Rectal smooth muscle tissue (tissue), 1 donor: ENCODE data around the gene TOB1.

ENCODE experiments used
- H3K27ac ChIP-seq: one replicate; pipeline ENCODE4 v1.7.0; 2013; ENCODE audit warnings: low read depth, low read length, inconsistent platforms
- H3K27me3 ChIP-seq: one replicate; pipeline ENCODE4 v1.7.0; 2013; ENCODE audit warnings: low read length; ENCODE audit not compliant: control insufficient read depth, insufficient read depth
- H3K36me3 ChIP-seq: one replicate; pipeline ENCODE4 v1.7.0; 2013; ENCODE audit warnings: low read length; ENCODE audit not compliant: control insufficient read depth, insufficient read depth
- H3K4me1 ChIP-seq: one replicate; pipeline ENCODE4 v1.7.0; 2013; ENCODE audit warnings: low read length; ENCODE audit not compliant: control insufficient read depth, insufficient read depth
- H3K4me3 ChIP-seq: one replicate; pipeline ENCODE4 v1.7.0; 2013; ENCODE audit warnings: low read length
- H3K9ac ChIP-seq: one replicate; pipeline ENCODE4 v1.7.0; 2013; ENCODE audit warnings: low read length

TOB1 gene

DNA sequence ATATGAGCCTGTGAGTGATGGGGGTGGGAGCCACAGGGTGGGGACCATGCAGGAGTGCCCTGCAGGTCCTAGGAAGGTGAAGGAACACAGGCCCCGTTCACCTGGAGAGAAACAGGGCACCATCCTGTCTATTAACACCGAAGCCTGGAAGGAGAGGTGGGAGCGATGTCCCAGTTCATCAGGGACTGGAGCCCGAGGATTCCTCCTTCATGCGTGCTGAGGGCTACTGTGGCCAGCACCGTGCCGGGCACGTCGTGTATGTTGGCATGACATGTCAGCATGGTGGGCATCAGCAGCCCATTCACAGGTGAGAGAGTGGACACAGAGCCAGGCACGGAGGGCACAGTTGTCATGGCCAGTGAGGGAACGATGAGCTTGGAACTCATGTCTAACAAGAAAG lies 29.3 kb downstream of the TOB1 start:
- H3K27me3 ChIP-seq = no peaks in the 10 kb centered on the region
- no peak overlapping the region for H3K9ac ChIP-seq
- H3K4me3 ChIP-seq = no peak overlapping the region
- peaks cover 4% of the 10 kb centered on the region for H3K4me1 ChIP-seq
- H3K36me3 ChIP-seq = no peaks in the 10 kb centered on the region
- no peak overlapping the region for H3K27ac ChIP-seq

DNA sequence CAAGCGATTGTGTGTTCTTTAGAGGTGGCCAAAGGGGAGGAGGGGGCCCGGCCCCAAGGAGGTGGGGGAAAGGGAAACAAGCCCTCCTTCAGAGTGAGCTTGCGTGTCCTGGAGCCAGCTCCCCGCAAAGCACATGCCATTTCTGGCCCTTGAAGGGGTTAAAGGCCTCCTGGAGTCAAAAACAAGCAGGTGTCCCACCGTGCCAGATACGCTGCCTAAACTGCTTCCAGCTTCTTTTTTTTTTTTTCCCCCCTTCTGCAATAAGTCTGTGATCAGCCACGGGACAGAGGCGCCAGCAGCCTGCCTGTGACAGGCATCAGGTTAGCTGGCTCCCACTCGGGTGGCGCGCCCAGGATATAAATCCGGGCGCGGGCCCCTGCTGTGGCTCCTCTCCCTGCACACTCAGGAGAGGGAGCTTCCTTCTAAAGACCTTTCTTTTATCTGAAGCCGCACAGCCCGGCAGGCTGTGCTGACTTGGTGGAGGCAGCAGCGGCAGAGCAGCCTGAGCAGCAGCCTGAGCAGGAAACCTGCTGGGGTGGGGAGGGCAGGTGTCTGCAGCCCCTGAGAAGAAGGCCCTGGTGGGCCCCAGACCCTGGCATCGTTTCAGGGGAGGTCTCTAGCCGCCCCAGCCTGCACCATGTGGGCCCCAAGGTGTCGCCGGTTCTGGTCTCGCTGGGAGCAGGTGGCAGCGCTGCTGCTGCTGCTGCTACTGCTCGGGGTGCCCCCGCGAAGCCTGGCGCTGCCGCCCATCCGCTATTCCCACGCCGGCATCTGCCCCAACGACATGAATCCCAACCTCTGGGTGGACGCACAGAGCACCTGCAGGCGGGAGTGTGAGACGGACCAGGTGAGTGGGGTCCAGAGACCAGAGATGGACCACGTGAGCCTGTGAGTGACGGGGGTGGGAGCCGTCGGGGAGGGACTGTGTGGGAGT lies 30.6 kb downstream of the TOB1 start, which contains the start of gene WFIKKN2:
WFIKKN2 (plus strand) TSS at position 286 of the 934 bp plus-strand sequence; CDS start at position 638, 352 bp downstream.
- Histone ChIP-seq H3K9ac (no peak within 1 kb of the TSS), H3K4me3 (peak within 1 kb of the TSS; percentile 32), H3K27ac (no peak within 1 kb of the TSS), H3K4me1 (peaks cover 4% of the 10 kb centered on the region), H3K27me3 (no peaks in the 10 kb centered on the region), H3K36me3 (no peaks in the 10 kb centered on the region)

DNA sequence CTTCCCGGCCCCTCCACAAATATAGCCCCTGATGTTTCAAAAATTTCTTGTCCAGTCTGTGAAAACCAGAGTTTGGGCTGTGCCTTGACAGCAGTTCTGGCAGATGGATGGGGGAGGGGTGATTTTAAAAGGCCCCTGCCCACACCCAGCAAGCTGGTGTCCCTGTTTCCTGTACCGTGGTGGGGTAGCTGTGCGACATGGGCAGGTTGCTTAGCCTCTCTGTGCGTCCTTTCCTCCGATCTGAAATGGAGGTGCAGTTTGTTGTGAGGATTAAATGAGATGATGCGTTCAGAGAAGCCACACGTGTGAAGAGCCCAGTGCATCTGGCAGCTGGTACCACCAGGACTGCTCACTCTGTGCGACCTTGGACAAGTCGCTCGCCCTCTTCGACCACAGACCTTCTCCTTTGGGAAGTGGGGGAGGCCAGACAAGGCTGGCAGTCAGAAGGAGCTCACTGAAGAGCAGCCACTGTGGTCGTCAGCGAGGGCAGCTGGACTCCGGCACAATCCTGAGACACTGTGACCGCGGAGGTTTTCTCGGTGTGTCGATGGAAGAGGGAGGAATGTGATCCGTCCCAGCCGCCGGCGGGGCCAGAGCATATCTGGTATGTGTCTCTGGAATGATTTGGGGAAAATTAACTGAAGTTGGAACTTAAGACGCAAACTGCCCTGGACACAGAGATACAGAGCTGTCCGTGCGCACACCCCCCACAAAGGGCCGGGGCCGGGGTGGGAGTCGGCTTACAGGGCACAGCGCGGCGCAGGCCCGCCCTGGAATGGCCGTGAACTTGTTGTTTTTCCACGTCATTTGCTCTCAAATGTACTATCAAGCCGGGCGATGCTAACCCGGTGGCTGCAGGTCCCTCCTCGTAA lies 31.5 kb downstream of the TOB1 start:
- H3K9ac ChIP-seq = no peak overlapping the region
- no peak overlapping the region for H3K27ac ChIP-seq
- H3K4me1 ChIP-seq = peaks cover 4% of the 10 kb centered on the region
- H3K27me3 ChIP-seq = no peaks in the 10 kb centered on the region
- H3K4me3 ChIP-seq = peak overlapping the region; percentile 32
- H3K36me3 ChIP-seq = no peaks in the 10 kb centered on the region

DNA sequence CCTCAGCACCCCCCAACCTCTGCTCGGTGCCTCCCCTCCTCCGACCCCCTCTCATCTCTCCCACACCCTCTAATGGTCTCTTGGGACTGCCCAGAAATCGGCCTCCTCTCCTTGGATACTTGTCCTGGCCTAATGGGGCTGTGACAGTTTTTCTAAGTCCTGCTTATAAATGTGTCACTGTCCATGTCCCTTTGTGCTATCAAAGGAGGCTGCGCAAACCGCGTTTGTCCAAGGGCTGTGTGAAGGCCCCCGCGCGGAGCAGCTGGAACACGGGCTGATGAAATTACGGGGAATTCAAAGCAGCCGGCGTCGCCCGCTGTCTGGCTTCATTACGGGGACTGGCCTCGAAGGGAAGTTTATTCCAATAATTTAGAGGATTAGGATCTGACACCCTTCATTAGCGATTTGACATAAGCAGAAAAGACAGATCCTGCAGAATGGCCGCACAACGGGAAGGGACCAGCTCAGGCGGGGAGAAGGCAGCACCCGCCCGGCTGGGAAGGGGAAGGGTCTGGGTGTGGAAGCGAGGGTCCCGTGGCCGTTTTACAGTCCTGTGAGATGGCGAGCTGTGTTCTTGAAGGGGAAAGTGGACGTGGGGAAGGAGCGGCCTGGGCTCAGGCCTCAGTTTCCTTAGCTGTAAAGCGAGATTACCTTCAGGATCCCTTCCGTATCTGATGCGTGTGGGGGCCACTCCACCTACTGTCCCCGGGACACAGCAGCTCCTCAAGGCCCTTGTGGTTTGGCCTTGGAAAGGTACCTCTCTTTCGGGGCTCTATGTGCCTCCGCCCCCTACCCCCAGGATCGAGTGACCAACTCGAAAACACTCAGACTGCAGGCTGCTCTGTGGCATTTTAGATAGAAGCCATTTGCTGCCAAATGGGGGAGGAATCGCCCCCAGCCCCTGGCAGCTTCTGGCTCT lies 32.4 kb downstream of the TOB1 start:
- no peaks in the 10 kb centered on the region for H3K27me3 ChIP-seq
- H3K27ac ChIP-seq = no peak overlapping the region
- no peak overlapping the region for H3K4me3 ChIP-seq
- peaks cover 4% of the 10 kb centered on the region for H3K4me1 ChIP-seq
- H3K9ac ChIP-seq = no peak overlapping the region
- H3K36me3 ChIP-seq = no peaks in the 10 kb centered on the region

DNA sequence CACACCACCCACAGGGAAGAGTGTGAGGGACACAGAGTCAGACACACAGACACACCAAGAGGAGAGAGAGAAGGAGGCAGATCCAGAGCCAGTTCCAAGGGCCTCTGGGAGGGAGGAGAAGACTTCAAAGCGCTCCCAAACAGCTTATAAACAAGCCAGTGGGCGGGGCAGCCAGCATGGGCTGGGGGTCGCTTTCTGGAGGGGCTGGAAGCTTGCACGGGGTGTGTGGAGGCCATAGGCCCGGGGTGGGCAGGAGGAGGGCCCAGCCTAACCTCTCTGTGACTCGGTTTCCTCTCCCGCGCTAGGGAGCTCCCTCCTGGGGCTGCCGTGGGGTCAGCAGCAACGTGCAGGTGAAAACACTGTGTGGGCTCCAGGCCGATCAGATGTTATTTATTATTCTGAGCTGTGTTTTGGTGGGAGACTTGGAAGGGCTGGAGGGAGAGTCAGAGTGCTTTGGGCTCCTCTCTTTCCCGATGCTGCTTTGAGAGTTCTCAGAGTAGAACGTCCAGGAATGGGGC lies 33.2 kb downstream of the TOB1 start:
- Histone ChIP-seq H3K4me3 (no peak overlapping the region), H3K9ac (no peak overlapping the region), H3K4me1 (peaks cover 4% of the 10 kb centered on the region), H3K36me3 (no peaks in the 10 kb centered on the region), H3K27me3 (no peaks in the 10 kb centered on the region), H3K27ac (no peak overlapping the region)

DNA sequence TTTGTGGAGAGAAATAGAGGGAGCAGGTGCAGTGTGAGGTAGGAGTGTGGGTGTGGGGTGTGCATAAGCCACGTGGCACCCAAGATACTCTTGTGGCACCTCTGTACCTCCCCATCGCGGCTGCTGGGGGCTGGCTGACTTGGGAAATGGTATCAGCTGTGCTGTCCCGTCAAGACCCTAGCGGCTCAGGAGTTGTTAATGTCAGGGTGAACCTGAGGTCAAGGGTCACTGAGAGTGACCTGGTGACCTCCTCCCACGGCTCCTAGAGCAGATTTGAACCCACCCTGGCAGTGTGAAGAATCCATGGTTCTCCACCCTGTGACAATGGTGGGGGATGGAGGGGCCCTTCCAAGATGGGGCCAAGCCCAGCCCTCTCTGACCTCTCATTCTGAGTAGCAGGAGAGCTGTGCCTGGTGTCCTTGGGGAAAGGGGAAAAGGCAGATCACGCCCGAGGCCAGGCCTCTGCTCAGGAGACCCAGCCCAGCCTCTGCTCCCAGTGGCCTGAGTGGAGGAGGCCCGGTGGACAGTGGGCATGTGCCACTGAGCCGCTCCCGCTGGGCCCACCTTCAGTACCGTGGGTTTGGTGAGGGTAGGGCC lies 33.8 kb downstream of the TOB1 start:
- Histone ChIP-seq H3K4me3 (no peak overlapping the region), H3K36me3 (no peaks in the 10 kb centered on the region), H3K4me1 (peaks cover 4% of the 10 kb centered on the region), H3K9ac (no peak overlapping the region), H3K27ac (no peak overlapping the region), H3K27me3 (no peaks in the 10 kb centered on the region)

DNA sequence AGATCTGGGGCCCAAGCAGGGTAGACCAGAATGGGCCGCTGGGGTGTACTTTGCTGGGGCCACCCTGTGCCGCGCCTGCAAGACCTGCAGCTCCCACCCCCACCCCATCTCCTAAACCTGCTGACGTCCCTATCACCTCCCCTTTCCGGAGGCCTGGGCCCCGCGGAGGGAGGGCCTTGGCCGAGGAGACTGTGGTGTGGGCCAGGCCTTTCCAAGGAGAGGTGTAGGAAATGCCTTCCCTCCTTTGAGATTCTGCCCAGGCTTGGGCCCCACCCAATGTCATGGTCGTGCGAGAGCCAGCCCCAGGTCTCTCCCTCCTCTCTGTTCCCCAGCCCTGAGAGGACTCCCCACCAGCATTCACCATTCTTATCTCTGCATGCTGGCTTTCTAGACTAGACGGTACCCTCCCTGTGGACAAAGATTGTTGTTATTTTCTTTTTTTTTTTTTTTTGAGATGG lies 34.7 kb downstream of the TOB1 start:
- Histone ChIP-seq H3K9ac (no peak overlapping the region), H3K27ac (no peak overlapping the region), H3K36me3 (no peaks in the 10 kb centered on the region), H3K27me3 (no peaks in the 10 kb centered on the region), H3K4me1 (peaks cover 4% of the 10 kb centered on the region), H3K4me3 (no peak overlapping the region)

DNA sequence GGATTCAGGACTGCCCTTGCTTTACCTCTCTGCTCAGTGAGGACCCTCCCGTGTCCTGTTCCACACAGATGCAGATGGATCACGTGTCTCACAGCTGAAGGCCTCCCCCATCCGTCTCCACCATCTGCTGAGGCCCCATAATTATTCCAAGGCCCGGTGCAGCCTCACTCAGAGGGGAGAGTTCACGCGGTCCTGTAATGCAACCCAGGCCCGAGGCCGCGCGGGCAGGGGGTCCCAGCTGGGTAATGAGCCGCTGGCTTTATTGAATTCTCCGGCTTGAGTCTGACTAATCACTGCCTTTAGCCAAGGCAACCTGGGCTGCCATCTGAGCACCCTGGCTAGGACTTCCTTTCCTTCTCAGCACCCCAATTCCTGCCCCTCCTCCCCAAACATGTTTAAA lies 35.2 kb downstream of the TOB1 start:
- no peaks in the 10 kb centered on the region for H3K27me3 ChIP-seq
- no peak overlapping the region for H3K4me3 ChIP-seq
- no peaks in the 10 kb centered on the region for H3K36me3 ChIP-seq
- peaks cover 4% of the 10 kb centered on the region for H3K4me1 ChIP-seq
- no peak overlapping the region for H3K27ac ChIP-seq
- H3K9ac ChIP-seq = no peak overlapping the region

DNA sequence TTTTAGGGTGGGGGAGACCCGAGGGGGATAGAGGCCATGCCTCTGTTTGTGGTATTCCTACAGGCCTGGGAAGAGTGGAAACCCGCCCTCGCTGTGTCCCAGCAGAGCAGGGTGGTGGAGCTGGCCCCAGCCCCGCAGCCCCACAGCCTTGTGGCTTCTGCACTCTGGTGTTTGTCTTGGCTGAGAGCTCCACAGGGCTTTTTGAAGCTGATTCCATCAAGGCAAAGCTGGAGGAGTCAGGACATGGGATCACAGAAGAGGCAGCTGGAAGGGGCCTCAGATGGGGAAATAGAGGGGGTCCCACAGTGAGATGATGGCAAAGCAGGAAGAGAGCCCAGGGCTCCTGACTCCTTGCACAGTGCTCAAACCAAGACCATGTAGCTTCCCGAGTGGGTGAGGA lies 35.8 kb downstream of the TOB1 start:
- no peak overlapping the region for H3K27ac ChIP-seq
- no peaks in the 10 kb centered on the region for H3K36me3 ChIP-seq
- H3K4me1 ChIP-seq = peaks cover 4% of the 10 kb centered on the region
- no peak overlapping the region for H3K9ac ChIP-seq
- no peaks in the 10 kb centered on the region for H3K27me3 ChIP-seq
- no peak overlapping the region for H3K4me3 ChIP-seq

DNA sequence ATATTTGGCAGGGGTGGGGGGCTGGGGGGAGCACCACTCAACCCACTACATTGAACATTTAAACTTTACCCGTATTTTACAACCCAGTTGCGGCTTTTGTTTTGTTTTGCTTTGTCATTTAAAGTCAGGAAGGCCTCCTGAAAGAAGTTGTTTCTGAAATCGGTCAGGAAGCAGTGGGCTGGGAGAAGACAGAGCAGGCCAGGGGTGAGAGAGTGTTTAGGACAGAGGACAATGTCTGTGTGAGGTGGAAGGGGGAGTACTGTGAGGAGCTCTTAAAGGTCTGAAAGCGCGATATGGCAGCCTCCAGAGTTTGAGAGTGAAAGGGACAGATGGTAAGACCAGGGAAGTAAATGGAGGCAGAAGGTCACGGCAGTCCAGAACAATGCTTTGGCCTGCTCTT lies 36.8 kb downstream of the TOB1 start:
- no peak overlapping the region for H3K9ac ChIP-seq
- no peaks in the 10 kb centered on the region for H3K4me1 ChIP-seq
- no peak overlapping the region for H3K4me3 ChIP-seq
- no peak overlapping the region for H3K27ac ChIP-seq
- H3K27me3 ChIP-seq = no peaks in the 10 kb centered on the region
- no peaks in the 10 kb centered on the region for H3K36me3 ChIP-seq

DNA sequence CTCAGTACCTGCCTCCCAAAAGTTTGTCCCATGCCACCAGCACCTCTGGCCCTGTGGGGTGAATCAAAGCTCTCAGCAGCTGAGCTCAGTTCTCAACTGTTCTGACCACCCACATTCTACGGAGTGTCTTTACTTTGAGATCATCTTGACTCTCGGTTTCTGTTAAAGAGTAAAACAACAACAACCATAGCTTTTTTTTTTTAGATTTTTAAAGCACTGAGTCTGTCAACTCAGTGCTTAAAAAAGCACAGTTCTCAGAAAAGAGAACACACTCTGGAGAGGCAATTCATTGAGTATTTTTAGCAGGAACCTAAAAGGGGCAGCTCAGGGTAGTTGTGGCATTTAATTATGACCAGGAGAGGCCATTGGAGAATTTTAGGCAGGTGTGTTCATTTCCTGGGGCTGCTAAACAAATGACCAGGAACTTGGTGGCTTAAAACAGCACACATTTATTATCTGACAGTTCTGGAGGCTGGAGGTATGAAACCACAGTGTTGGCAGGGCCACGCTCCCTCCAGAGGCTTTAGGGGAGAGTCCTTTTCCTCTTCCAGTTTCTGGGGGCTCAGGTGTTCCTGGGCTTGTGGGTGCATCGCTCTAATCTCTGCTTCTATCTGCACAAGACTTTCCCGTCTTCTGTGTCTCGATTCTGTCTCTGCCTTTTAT lies 37.5 kb downstream of the TOB1 start:
- Histone ChIP-seq H3K27ac (no peak overlapping the region), H3K4me3 (no peak overlapping the region), H3K27me3 (no peaks in the 10 kb centered on the region), H3K36me3 (no peaks in the 10 kb centered on the region), H3K9ac (no peak overlapping the region), H3K4me1 (no peaks in the 10 kb centered on the region)
